ENCODE data around the gene SLC25A51. TPM values are rescaled to one million over a fixed set of nuclear protein-coding genes. Genes with fewer than 3 reads are reported as not detected.

The SLC25A51 gene
- polyA plus RNA-seq, 2 of the 4 experiments (the other 2 are of a cell fraction) = 17.2 to 24.3 TPM

DNA sequence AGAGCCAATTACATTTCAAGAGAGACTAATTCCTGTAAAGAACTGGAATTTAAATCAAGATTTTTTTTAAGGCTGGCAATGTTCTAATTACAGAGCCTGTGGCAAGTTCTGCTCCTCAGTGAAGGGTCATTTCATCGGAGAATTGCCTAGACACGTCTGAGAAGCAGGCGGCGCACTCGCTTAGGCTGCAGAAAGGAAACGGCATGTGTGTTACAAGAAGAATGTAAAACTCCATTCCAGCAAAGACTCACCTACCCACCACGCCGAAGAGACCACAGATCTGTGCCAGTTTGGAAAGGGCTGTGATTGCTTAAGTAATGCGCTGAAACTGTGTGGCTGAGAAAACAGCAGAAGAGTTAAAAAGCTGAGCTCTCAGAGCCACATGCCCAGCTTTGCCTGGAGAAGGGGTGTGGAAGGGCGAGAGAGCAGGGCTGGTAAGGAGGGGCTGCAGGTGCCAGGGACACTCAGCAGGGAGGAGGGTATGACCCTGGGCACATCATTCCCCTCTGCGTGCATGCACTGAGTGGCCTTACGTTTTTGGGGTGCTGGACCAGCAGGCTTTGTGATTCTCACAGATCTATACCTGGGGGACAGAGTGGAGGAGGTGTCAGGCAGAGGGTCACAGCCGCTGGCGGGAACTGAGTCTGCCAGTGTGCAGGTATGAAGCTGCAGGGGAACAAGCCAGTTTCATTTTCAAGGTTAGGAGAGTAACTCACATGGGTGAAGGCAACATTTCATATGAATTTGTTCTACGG, 17.8 kb upstream of the SLC25A51 start:
- TF ChIP-seq HDAC2 (IDR thresholded peaks at IDR 0.05) = no peak
- no peak for TF ChIP-seq MAZ (IDR thresholded peaks at IDR 0.05; ENCODE audit: borderline replicate concordance, low read depth, low read length)
- TF ChIP-seq, protein P1, sequence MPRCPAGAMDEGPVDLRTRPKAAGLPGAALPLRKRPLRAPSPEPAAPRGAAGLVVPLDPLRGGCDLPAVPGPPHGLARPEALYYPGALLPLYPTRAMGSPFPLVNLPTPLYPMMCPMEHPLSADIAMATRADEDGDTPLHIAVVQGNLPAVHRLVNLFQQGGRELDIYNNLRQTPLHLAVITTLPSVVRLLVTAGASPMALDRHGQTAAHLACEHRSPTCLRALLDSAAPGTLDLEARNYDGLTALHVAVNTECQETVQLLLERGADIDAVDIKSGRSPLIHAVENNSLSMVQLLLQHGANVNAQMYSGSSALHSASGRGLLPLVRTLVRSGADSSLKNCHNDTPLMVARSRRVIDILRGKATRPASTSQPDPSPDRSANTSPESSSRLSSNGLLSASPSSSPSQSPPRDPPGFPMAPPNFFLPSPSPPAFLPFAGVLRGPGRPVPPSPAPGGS (IDR thresholded peaks at IDR 0.05) = no peak
- TF ChIP-seq, protein P2, sequence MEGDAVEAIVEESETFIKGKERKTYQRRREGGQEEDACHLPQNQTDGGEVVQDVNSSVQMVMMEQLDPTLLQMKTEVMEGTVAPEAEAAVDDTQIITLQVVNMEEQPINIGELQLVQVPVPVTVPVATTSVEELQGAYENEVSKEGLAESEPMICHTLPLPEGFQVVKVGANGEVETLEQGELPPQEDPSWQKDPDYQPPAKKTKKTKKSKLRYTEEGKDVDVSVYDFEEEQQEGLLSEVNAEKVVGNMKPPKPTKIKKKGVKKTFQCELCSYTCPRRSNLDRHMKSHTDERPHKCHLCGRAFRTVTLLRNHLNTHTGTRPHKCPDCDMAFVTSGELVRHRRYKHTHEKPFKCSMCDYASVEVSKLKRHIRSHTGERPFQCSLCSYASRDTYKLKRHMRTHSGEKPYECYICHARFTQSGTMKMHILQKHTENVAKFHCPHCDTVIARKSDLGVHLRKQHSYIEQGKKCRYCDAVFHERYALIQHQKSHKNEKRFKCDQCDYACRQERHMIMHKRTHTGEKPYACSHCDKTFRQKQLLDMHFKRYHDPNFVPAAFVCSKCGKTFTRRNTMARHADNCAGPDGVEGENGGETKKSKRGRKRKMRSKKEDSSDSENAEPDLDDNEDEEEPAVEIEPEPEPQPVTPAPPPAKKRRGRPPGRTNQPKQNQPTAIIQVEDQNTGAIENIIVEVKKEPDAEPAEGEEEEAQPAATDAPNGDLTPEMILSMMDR (IDR thresholded peaks at IDR 0.05) = no peak
- no peak for TF ChIP-seq GATA3 (IDR thresholded peaks at IDR 0.05; ENCODE audit: borderline replicate concordance)
- TF ChIP-seq CHD2 (IDR thresholded peaks at IDR 0.05; ENCODE audit: low read length, partially characterized antibody) = no peak
- TF ChIP-seq, protein P3, sequence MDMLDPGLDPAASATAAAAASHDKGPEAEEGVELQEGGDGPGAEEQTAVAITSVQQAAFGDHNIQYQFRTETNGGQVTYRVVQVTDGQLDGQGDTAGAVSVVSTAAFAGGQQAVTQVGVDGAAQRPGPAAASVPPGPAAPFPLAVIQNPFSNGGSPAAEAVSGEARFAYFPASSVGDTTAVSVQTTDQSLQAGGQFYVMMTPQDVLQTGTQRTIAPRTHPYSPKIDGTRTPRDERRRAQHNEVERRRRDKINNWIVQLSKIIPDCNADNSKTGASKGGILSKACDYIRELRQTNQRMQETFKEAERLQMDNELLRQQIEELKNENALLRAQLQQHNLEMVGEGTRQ (IDR thresholded peaks at IDR 0.05) = no peak
- no peak for TF ChIP-seq SREBF2 (IDR thresholded peaks at IDR 0.05)
- no peak for TF ChIP-seq PHF8 (IDR thresholded peaks at IDR 0.05; ENCODE audit: borderline replicate concordance, low read depth)
- TF ChIP-seq KDM1A (IDR thresholded peaks at IDR 0.05; ENCODE audit: low read depth) = no peak
- TF ChIP-seq FOSB (CRISPR knock-in tag; IDR thresholded peaks at IDR 0.05) = no peak
- TF ChIP-seq JUN (IDR thresholded peaks at IDR 0.05) = no peak
- no peak for TF ChIP-seq CHD4 (IDR thresholded peaks at IDR 0.05; ENCODE audit: borderline replicate concordance)
- no peak for TF ChIP-seq EHF (CRISPR knock-in tag; IDR thresholded peaks at IDR 0.05)
- TF ChIP-seq POLR2AphosphoS2 (conservative IDR thresholded peaks at IDR 0.05; ENCODE audit: low read length) = no peak
- DNase-seq (ENCODE audit: low read depth in 1 of 2, low spot score in 1 of 2) (no peak), FAIRE-seq (no peak), ATAC-seq (no peak)
- Histone ChIP-seq H3K9me3 (no peaks in the 10 kb centered on the region), H3K4me3 (no peak overlapping the region), H3K4me1 (peaks cover 19% of the 10 kb centered on the region), H3K4me2 (no peak overlapping the region), H3K27ac (peak overlapping the region in 1 of 2 experiments; percentile 56; a peak in 3 of 6 replicates)
- POLR2A ChIA-PET = no interaction called here
- WGBS (ENCODE audit: missing lambda C conversion rate) = 92% methylated on average over 15 of the region's 15 CpGs
- CTCF ChIA-PET = interaction anchor here (0.6 to 1.8 kb wide), 7 partner anchors 9 to 442 kb away, joined by 3 to 15 read pairs (median 3); no protein-coding TSS in a partner anchor

DNA sequence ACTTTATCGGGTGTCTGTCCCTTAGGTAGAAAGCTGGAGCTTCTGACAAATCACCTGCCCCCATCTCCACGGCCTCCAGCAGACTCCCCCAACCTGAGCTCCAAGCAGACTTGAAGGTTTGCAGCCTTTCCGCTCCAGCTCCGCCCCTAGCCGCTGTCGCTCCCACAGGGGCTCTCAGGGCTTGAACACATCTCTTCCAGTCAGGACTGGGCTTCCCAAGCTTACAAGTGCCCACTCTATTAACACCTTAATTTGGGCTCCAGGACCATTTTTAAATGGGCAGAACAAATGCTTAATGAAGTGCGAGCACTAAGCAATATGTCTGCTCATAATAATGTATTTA, 17.2 kb upstream of the SLC25A51 start:
- no peak overlapping the region for H3K4me3 ChIP-seq
- ChIA-PET CTCF (interaction anchor here (0.7 to 1.8 kb wide), 5 partner anchors 8 to 167 kb away, joined by 3 to 15 read pairs (median 3); no protein-coding TSS in a partner anchor), POLR2A (no interaction called here)
- H3K9me3 ChIP-seq = no peaks in the 10 kb centered on the region
- ATAC-seq (no peak), FAIRE-seq (no peak), DNase-seq (ENCODE audit: low read depth in 1 of 2, low spot score in 1 of 2) (no peak)
- 92% methylated on average over 7 of the region's 7 CpGs for WGBS (ENCODE audit: missing lambda C conversion rate)
- peaks cover 13% of the 10 kb centered on the region for H3K4me1 ChIP-seq
- no peak for TF ChIP-seq SREBF2 (IDR thresholded peaks at IDR 0.05)
- H3K27ac ChIP-seq = peak overlapping the region in 1 of 2 experiments; percentile 3; a peak in 1 of 6 replicates
- no peak overlapping the region for H3K4me2 ChIP-seq

DNA sequence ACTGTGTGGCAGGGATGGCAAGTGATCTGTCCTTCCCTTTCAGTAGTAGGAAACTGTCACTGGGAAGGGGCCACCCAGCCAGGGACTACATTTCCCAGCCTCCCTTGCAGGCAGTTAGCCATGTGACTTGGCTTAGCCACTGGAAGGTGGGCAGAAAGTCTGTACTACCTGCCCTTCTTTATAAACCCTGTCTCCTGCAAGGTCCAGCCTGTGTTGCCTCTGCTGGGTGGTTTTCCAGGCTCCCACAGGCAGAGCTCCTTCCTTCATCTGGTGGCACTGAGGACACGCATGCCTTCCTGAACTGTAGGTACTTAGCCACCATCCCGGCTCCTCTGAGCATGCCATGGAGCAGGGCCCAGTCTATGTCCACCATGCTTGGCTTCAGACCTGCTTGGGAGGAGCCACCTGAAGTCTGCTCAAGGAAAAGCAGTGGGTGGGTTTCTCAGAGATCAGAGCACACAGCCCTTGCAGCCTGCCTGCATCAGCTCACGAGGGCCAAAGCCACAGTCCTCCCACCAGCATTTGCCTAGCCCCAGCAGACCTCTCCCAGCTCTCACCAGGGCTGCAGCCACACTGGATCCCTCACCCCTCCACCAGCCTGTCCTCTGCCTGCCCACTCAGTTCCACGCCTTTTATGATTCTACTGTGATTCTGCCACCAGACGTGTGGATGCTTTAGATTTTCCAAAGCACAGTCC, 16.7 kb upstream of the SLC25A51 start:
- ChIA-PET CTCF (interaction anchor here (1.0 to 1.4 kb wide), 4 partner anchors 16 to 167 kb away, joined by 3 read pairs; partner anchors contain the start of gene SHB), POLR2A (no interaction called here)
- no peak overlapping the region for H3K4me2 ChIP-seq
- no peaks in the 10 kb centered on the region for H3K9me3 ChIP-seq
- peak overlapping the region in 1 of 2 experiments; percentile 3; a peak in 1 of 6 replicates for H3K27ac ChIP-seq
- FAIRE-seq = no peak
- peak; percentile 49 to 73; a peak in 4 of 6 replicates for ATAC-seq
- peaks cover 9% of the 10 kb centered on the region for H3K4me1 ChIP-seq
- TF ChIP-seq ESRRA (IDR thresholded peaks at IDR 0.05; ENCODE audit: borderline replicate concordance, low read length) = no peak
- TF ChIP-seq, protein P3 (IDR thresholded peaks at IDR 0.05) = peak; percentile 69
- DNase-seq (ENCODE audit: low read depth in 1 of 2, low spot score in 1 of 2) = peak in 1 of 2 experiments; percentile 28
- WGBS (ENCODE audit: missing lambda C conversion rate) = 93% methylated on average over 5 of the region's 5 CpGs
- no peak overlapping the region for H3K4me3 ChIP-seq

Data from A549 (cell line).